Breast epithelium (tissue), 3 donors: ENCODE measurements around the gene RBM38.

Experiments
- CTCF ChIP-seq, 3 donors: fragments of 450-650 bp; IDR thresholded peaks; one replicate each; pipeline ENCODE4 v1.5.1; 2016 to 2017; ENCODE audit warnings: antibody characterized with exemption in 3 of 3, mild to moderate bottlenecking in 3 of 3, moderate library complexity in 3 of 3
- POLR2A ChIP-seq: fragments of 450-650 bp; IDR thresholded peaks from one replicate; pipeline ENCODE4 v1.6.1; 2016; ENCODE audit warnings: antibody characterized with exemption, mild to moderate bottlenecking, moderate library complexity
- POLR2AphosphoS5 ChIP-seq, 3 donors: sonication (generic); formaldehyde crosslinking; IDR thresholded peaks; one replicate each; pipeline ENCODE4 v1.6.1; 2017; ENCODE audit warnings: antibody characterized with exemption in 3 of 3

GRCh38 chr20:57425150-57426013 is 34.2 kb downstream of the RBM38 start:
- TF ChIP-seq CTCF (IDR thresholded peaks at IDR 0.05): no peak
- TF ChIP-seq POLR2A: no peak
- no peak for TF ChIP-seq POLR2AphosphoS5 (IDR thresholded peaks at IDR 0.05)
